DMS53 (cell line): ENCODE results near the gene HDAC4.
A peak's percentile ranks its signal among the peaks of the same experiment; 100 is the strongest.

ENCODE experiments used
- DNase-seq: peaks from one replicate; lab custom pipeline; 2025; lab: John Stamatoyannopoulos, UW

The HDAC4 gene

GRCh38 chr2:239220981-239221396 lies 179.8 kb downstream of the HDAC4 start:
- no peak for DNase-seq

GRCh38 chr2:239220341-239220740 lies 180.5 kb downstream of the HDAC4 start:
- DNase-seq, result no peak

DNA sequence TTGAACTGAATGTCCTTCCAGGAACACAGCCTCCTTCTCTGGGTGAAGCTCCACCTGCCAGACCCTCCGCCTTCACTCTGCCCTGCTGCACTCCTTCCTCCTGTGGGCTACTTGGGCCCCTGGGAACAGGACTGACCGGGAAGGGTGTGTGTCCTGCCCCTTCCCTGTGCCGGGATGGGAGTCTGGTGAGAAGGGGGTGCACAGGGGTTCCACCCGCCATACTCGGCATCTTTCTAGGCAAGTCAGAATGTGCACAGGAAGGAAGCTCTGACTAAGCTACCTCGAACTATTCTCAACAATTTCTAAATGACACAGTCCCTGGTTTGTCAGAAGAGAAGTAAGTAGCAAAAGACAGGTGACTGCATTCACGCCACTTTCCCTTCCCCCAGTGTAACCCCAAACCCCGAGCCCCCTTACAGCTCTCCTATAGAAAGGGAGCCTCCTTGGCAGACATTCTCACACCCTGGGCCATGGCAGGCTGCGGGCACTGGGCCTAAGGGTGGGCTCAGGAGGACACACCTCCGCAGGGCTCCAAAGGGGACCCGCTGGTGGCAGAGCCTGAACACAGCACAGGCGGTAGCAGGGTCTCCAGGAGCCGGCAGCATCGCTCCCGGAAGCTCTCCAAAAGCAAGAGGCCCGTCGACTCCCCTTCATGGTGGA lies 184.1 kb downstream of the HDAC4 start:
- DNase-seq, result no peak

GRCh38 chr2:239215988-239216613 lies 184.7 kb downstream of the HDAC4 start:
- no peak for DNase-seq

- no peak for DNase-seq
These were observed 185.5 kb downstream of the HDAC4 start for GRCh38 chr2:239215136-239215925.

GRCh38 chr2:239214725-239215124 lies 186.1 kb downstream of the HDAC4 start:
- DNase-seq, result no peak

- no peak for DNase-seq
These were observed 187.1 kb downstream of the HDAC4 start for GRCh38 chr2:239213643-239214101.

DNA sequence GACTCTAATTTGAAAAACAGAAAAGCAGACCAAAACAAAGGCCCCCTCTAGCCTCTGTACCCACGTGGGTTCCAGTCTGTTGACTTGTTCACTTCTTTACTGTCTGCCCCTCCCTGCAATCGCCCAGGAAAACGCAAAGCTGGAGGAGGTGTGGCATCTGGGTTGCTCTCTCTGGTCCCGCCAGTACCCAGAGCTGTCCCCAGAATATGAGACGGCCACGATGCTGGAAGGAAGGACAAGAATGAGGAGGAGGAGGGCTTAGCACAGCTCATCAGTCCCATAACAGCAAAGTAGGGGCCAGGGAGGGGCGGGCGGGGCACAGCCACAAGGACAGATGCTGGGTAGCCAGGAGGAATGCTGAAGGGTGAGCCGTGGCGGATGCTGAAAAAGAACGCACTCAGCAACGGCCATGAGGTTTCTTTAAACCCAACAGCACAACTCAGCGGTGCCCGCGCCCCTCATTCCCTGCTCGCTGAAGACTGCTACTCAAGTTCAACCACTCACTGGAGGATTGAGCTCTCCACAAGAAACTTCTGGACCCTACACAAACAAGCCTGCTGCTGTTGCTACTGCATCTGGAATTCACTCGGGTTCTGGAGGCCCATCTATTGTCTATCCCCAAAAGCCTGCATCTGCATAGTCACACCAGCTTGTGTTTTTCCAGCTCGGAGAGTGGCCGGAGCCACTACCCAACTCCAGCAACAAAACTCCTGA lies 187.7 kb downstream of the HDAC4 start:
- no peak for DNase-seq

GRCh38 chr2:239212121-239212928 lies 188.5 kb downstream of the HDAC4 start:
- DNase-seq, result no peak

DNA sequence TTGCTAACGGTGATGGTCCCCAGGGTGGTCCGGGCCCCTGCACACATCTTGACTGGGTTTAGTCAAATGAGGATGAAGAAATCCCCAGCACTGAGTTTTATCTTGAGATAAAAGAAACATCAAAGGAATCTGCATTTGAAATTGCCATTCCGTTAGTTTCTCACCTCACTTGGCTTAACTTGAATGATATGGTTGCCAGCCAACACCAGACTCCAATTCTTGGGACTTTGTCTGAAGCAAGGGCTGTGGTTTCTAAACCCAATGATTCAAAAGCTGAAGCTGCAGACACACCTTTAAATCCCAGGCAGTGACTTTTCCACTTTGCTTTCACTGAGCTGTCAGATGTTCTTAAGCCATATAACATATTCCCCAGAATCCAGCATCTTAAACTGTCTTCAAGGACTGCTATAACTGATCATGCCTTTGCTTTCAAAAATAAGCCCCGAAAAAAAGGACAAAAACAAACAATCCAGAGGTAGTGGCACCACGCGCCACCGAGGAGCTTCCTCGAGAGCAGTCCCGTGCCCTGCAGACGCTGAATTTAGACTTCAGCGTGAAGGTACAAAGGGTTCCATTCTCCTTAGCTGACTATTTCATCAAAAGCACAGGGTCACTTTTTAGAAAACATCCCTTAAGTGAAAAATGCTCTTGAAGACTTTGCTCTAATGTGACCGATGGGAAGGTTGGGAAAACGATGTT lies 189.3 kb downstream of the HDAC4 start:
- DNase-seq, result no peak

GRCh38 chr2:239209783-239210182 lies 191.0 kb downstream of the HDAC4 start:
- DNase-seq, result no peak

GRCh38 chr2:239208465-239209180 lies 192.2 kb downstream of the HDAC4 start:
- DNase-seq, result peak; percentile 80

DNA sequence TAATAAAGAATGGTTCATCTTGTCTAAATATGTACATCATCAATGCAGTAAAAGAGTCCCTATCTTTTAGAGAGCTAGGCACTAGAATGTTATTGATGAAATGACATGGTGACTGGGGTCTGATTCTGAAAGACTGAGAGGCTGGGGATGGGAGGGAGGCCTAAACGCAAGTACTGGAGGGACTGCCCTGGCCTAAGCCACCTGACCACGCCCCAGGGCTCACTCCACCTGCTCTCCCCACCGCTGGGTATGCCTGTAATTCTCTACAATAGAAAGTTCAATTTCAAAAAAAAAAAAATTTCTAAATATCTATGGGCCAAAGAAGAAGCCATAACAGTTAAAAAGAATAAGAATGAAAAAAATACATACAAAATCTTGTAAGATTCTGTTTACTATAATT lies 194.0 kb downstream of the HDAC4 start:
- DNase-seq, result no peak

DNA sequence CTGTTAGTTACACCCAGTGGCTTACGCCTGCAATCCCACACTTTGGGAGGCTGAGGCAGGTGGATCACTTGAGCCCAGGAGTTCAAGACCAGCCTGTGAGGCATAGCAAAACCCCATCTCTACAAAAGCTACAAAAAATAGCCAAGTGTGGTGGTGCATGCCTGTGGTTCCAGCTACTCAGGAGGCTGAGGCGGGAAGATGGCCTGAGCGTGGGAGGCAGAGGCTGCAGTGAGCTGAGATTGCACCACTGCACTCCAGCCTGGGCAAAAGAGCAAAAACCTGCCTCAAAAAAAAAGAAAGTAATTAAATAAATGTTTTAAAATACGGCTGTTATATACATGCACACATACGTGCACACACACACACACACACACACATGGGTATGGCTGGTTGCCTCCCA lies 194.8 kb downstream of the HDAC4 start:
- no peak for DNase-seq

GRCh38 chr2:239204876-239205468 lies 195.8 kb downstream of the HDAC4 start:
- DNase-seq, result no peak

DNA sequence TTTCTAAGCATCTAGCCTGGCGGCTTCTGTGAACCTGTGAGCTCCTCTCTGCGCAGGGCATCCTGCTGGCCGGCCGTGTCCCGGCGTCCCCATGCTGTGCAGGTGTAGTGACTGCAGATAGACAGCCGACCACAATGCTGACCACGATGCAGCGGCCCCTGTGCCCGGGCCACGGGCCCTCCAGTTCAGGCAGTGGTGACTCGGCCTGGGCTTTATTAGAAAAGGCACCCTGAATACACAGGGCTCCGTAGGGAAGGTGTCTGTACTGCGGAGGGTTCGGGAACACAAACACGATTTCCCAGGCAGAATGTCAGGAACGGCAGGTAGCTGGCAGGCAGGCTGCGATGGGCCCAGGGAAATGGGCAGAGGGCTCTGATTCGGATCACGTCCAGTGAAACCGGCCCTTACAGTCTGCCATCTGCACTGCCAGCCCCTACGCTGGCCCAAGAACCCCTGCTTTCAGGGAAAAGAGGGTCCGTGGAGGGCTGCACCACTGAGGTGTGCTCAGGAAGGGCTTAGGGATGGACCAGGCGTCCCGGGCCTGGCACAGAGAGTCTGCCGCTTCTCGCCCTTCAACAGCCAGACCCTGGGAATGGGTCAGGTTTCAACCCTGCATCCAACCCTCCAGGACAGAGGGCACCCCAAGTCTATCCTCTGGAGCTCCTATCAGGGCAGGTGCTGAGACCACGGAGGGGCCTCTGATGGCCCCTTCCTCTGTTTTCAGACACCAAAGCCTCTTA lies 196.5 kb downstream of the HDAC4 start:
- no peak for DNase-seq

DNA sequence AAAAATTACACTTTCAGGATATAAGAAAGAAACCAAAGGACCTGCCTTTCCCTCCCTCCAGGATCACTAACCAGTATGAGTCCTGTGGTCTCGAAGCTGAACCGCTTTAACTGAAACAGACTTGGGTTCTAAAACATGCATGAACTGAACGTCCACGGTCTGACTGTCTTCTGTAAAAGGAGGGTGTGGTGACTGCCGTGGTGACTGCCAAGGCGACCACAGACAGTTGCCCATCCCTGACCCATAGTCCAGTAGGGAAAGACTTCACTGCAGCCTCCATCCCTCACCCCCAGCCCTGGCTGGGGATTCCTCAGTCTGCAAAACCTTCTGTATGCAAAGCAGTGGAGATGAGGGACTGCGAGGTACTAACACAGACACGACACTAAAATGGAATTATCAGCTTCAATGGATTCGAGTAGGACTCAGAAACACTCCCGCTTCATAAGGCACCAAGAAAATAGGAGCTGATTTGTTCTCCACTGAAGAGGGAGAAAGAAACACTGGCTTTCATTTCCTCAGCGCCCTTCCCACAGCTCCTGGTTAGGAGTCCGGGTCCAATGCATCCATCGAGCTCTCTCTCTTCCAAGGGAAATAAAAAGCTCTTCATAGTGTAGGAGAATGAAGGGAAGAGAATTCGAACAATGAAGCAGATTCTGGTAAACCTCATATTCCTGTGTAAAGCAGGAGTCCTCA lies 197.2 kb downstream of the HDAC4 start:
- DNase-seq, result no peak

- DNase-seq, result no peak
These were observed 198.0 kb downstream of the HDAC4 start for GRCh38 chr2:239202836-239203235.

GRCh38 chr2:239202343-239202742 lies 198.5 kb downstream of the HDAC4 start:
- no peak for DNase-seq
